Measurements from ENCODE around the gene MACF1. TPM values are rescaled to one million over a fixed set of nuclear protein-coding genes. Genes with fewer than 3 reads are reported as not detected.
A peak's percentile ranks its signal among the peaks of the same experiment; 100 is the strongest.
"Not testable (repeated sequence)": the region's sequence is repeated elsewhere in the genome, so short reads cannot be mapped to it uniquely, and the experiment has no call there.

MACF1 gene
- total RNA-seq, 1 donor from 2014 or later: 155 TPM

DNA sequence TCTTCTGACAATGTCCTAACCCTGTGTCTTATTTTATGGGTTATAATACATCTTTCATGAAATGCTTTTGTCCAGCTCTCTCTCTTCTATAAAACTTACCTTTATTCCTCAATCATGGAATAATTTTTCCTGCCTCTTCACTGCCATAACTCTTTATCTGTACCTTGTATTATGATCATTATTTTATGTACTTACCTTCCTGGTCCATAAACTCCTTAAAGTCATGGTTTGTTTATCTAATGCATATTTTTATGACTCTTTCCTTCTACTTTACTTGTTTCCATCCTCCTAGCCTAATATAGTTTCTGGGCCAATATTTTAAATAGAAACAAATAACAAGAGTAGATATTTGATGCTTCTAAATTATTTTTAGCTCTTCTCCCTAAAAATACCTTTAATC is 221.1 kb downstream of the MACF1 start:
- no peak for ATAC-seq

DNA sequence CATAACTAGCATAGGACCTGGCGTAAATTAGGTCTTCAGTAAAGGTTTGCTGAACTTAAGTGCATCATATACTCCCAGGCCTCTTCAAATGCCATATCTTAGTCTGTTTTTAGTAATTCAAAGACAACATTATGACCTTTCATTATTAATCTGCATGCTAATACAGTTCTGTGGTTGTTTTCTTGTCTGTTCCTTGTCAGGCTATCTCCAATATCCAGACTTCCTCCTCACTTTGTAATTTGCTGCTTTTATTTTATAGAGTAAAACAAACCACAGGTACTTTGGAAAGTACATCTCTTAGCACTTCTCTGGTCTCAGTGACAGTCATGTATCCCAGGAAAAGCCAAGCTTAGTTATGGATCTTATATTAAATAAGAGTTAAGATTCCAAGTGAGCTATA is 221.9 kb downstream of the MACF1 start:
- no peak for ATAC-seq

DNA sequence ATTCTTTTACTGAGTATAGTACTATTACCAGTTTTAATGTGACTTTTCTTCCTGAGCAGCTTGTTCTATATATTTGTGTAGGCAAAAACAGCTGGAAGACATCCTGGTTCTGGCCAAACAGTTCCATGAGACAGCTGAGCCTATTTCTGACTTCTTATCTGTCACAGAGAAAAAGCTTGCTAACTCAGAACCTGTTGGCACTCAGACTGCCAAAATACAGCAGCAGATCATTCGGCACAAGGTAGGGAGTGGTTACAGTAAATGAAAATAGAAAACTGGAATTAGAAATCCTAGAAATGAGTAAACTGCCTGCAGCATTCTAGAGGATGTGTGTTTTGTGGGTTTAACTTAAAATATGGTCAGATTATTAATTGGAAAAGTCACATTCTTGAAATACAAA is 222.9 kb downstream of the MACF1 start:
- no peak for ATAC-seq

DNA sequence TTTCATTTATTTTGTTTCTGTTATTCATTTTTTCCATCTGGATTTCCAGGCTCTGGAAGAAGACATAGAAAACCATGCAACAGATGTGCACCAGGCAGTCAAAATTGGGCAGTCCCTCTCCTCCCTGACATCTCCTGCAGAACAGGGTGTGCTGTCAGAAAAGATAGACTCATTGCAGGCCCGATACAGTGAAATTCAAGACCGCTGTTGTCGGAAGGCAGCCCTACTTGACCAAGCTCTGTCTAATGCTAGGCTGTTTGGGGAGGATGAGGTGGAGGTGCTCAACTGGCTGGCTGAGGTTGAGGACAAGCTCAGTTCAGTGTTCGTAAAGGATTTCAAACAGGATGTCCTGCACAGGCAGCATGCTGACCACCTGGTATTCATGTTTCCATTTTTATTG is 223.4 kb downstream of the MACF1 start:
- no peak for ATAC-seq

DNA sequence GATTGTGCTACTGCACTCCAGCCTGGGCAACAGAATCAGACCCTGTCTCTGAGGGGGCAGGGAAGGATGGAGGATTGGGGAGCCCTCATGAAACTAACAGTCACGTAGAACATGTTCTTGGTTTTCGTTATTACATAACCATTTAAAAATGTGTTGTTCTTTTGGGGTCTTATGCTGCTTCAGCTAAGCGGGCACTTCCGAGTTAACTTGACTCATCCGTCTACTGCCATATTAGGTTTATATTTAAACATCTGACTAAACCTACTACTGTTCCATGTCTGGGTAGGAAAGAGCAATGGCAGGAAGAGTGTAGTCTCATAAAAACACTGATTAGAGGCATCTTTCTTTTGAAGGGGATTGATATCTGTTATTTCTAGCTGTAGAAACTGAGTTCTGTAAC is 227.4 kb downstream of the MACF1 start:
- no peak for ATAC-seq

DNA sequence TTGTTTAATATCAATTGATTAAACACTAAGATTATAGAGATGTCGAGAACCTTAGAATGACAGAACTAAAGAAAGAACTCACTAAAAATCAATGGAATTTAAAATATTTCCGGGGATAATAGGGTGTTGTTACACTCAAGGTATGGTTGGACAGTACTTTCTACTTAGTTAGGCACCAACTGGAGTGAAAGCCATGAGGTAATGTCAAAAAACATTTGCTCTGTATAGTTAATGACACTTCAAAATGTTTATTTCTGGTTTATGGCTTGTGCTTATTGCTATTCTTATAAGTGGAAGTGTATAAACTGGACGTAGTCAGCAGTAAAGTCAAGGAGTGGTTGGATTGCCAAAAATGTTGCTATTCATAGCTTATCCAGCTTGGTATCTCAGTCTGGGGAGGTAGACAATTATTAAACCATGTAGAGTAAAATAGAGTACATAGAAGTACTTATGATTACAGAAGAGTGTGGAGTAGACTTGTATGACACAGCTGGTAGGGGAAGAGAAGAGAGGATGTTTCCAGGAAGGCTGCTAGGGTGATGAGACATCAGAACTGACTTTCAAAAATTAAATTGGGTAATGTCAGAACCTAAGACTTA is 230.4 kb downstream of the MACF1 start:
- no peak for ATAC-seq

DNA sequence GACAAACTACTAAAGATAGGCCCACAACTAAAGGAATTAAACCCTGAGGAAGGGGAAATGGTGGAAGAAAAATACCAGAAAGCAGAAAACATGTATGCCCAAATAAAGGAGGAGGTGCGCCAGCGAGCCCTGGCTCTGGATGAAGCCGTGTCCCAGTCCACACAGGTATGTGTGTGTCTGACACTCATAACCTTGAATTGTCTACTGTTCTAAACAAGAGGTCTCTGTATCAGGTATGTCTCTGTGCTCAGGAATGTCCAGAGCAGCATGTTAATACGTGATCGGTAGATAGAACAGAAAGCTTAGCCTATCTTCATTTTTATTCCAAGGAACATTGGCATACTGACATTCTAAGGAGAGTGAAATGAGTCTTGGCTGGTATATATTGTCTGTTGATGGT is 231.1 kb downstream of the MACF1 start:
- no peak for ATAC-seq

DNA sequence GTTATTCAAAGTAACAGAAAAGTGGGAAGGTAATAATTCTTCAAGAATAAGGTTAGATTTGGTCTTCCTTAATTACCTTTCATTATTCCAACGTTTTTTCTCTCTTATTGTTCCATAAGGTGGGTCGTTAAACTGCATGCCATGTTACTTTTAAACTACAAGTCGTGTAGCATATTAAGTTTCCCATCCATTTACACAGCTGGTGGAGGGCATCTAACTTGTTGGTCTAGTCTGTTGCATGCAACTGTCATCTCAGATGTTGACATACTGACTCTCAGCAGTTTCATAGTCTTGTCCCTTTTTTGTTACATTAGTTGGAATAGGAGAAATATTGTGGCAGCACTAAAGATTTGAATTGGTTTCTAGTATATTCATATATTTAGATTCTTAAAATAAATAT is 232.3 kb downstream of the MACF1 start:
- no peak for ATAC-seq

DNA sequence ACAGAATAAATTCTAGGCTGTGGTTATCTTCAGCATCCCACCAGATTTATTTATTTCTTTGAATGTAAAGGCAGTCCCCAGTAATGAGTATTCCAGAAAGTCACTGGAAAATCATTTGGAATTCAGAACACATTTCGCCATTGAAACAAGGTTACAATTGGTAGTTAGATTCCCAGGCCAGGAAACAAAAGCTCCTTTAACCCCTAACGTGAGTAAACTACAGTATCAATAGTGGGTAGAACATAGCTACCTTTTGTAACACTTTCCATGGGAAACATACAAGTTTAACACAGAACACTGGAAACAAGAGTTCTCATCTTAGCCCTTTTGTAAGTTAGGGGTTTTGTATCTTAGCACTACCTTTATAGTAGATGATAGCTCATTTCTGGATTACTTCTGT is 233.5 kb downstream of the MACF1 start:
- ATAC-seq: no peak

DNA sequence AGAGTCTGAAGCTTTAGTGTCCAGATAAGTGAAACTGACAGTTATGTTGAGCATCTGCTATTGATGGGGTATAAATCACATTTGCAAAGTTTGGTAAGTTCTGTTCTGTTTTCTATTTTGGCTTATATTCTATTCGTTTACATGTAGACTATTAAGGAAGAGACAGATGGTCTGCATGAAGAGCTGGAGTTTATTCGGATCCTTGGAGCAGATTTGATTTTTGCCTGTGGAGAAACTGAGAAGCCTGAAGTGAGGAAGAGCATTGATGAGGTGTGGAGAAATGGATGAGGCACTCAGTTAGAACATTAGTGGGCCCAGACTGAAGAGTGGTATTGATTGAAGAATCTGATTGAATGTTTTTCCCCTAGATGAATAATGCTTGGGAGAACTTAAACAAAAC is 236.4 kb downstream of the MACF1 start:
- no peak for ATAC-seq

DNA sequence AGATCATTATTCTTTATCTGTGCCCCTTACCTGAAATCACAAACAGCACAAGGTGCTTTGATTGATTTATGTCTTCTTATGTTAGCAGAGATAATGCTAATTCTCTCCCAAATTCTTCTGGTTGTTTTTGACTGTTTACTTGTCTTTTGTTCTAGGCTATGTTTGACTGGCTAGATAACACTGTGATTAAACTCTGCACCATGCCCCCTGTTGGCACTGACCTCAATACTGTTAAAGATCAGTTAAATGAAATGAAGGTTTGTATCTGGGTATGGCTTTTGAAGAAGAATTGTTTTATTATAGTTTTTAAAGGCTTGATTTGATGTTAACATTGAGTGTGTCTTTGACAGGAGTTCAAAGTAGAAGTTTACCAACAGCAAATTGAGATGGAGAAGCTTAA is 237.3 kb downstream of the MACF1 start:
- no peak for ATAC-seq

DNA sequence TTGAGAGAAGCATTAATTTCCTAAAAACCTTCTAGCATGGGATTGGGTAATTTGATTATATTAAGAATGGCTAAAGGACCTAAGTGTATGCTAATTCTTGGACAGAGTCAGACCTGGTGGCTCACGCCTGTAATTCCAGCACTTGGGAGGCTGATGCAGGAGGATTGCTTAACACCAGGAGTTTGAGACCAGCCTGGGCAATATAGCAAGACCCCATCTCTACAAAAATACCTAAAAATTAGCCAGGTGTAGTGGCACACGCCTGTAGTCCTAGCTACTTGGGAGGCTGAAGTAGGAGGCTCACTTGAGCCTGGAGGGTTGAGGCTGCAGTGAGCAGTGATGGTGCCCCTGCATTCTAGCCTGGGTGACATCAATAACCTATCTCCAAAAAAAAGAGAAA is 241.1 kb downstream of the MACF1 start:
- ATAC-seq: no peak

DNA sequence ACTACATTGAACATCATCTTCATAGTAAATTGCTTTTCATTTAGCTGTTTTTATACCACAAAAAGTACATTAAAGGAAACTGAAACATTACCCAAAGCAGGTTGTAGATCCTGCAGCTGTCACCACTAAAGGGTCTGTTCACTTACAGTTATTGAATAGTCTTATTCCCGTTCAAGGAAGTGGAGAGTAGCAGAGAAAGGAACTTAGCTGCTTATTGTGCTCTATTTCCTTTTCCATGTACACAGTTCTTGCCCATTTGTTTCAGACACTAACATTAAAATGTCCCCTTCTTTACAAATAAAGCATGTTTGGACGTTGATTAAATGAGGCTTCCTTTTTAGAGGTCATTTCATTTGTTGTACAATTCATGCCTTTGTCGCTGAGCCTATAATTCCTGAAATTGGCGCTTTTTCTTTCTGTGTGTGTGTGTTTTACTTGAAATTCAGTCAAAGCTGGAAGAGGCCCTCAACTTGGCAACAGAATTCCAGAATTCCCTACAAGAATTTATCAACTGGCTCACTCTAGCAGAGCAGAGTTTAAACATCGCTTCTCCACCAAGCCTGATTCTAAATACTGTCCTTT is 242.6 kb downstream of the MACF1 start:
- ATAC-seq: no peak

DNA sequence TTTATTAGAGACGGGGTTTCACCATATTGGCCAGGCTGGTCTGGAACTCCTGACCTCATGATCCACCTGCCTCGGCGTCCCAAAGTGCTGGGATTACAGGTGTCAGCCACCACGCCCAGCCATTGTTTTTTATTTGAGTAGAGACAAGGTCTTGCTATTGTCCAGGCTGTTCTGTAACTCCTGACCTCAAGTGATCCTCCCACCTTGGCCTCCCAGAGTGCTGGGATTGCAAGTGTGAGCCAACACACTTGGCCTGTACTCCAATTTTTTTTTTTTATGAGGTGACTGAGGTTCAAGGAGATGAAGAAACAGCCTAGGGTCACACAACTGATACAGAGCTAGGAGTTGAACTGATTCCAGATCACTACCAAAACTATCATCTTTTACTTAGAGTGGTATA is 245.5 kb downstream of the MACF1 start:
- not testable (repeated sequence) for ATAC-seq

DNA sequence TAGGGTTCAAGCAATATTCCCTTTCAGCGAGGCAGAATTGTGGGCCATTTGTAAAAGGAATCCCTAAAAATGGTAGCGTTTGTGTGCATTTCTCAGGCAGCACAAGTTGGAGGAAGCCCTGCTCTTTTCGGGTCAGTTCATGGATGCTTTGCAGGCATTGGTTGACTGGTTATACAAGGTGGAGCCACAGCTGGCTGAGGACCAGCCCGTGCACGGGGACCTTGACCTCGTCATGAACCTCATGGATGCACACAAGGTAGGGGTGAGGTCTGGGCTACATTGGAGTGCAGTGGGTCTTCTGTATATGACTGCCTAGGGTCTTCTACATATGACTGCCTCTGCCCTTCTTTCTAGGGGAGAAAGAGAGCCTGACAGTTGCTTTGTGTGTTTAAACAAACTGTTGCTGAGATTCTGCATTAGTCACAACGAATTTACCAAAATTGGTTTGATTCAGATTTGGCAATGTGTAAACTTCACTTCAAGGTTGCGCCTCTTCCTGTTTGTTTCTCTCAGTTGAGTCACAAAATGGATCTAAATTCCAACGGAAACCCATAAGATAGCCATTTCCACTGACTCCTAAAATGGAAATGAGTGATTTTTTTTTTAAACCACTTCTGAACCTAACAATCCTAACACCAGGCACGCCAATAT is 246.6 kb downstream of the MACF1 start:
- no peak for ATAC-seq

DNA sequence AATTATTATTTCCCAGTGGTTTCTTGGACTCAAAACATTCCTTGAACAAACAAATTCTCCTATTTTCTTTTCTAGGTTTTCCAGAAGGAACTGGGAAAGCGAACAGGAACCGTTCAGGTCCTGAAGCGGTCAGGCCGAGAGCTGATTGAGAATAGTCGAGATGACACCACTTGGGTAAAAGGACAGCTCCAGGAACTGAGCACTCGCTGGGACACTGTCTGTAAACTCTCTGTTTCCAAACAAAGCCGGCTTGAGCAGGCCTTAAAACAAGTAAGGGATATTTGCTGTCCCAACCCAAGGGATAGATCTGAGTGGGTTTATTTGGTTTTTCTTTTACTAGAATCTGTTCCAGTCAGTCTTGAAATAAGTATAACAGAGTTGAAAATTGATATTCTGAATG is 247.6 kb downstream of the MACF1 start:
- no peak for ATAC-seq

DNA sequence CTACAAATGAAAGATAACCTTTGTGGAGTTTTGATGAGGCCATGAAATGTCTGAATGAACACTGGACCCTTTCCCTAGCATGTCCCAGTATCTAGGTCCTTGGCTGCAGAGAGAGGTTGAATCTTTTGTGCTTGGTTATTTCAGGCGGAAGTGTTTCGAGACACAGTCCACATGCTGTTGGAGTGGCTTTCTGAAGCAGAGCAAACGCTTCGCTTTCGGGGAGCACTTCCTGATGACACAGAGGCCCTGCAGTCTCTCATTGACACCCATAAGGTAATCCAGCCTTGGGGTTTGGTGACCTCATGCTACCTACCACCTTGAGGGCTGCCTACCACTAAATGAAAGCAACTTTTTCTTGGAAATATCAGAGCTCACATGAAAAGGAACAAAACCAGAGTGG is 248.0 kb downstream of the MACF1 start:
- no peak for ATAC-seq

DNA sequence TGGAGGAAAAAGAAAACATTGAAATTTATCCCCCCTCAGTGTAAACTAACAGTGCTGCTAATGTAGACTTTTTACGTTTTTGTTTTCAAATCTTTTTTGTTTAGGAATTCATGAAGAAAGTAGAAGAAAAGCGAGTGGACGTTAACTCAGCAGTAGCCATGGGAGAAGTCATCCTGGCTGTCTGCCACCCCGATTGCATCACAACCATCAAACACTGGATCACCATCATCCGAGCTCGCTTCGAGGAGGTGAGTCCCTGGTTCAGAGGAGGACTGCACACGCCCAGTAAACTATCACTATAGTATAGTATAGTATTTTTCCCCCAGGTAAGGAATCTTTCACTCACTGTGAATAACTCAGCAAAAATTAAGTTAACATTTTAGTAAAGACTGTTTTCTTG is 249.1 kb downstream of the MACF1 start:
- ATAC-seq: peak; percentile 45

DNA sequence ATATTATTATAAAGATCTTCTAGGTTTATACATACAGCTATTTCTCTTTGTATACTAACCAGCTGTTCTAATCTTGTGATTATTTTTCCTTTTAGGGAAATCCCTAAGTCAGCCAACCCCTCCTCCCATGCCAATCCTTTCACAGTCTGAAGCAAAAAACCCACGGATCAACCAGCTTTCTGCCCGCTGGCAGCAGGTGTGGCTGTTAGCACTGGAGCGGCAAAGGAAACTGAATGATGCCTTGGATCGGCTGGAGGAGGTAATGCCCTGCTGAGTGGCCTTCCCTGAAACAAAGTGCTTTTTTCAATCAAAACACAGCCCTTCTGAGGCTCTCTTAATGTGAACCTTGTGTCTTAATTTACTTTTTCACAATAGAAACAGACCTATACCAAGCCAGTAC is 254.5 kb downstream of the MACF1 start:
- no peak for ATAC-seq

DNA sequence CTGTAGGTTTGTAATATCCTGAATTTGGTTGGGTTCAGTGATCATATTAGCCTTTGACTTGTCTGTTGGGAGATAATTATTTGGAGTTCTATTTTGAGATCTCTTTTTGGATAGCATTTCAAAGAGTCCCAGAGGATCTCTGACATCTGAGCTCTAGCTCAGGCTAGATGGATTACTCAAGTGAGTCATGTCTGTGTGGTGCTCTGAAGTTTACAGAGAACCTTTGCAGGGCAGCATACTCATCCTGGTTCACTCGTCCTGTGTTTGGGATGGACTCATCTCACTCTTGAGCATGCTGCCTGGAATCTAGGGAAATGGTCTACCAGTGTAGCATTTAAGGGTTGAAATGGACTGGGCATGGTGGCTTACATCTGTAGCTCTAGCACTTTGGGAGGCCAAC is 257.6 kb downstream of the MACF1 start:
- ATAC-seq: no peak

DNA sequence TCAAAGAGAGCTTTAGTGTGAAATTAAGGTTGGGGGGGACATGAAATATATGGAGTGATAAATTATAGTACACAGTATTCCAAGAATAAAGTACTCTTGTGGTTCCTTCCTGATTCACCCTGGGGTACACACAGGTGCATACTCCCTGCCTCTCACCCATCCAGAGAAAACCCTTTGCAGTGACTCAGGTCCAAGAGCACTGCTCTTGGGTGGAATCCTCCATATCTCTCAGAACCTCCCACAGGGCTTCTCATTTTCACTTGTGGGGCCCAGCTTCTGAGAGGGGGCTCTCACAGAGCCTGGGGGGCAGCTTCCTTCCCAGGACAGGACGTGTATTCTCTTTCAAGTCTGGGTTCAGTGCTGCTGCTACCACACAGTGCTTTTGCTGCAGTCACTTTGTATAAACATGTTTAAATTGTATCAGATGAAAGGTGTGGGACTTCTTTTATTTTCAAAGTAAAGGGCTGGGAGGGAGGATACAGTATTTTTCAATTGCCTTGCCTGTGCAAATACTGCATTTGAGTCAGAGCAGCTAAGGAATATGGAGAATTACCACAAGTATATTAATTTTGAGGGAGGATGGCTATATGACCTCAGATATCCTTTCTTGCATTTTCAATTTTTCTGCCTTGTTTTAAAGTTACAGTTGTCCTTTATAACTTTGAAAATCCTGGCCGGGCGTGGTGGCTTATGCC is 262.1 kb downstream of the MACF1 start:
- ATAC-seq: no peak

DNA sequence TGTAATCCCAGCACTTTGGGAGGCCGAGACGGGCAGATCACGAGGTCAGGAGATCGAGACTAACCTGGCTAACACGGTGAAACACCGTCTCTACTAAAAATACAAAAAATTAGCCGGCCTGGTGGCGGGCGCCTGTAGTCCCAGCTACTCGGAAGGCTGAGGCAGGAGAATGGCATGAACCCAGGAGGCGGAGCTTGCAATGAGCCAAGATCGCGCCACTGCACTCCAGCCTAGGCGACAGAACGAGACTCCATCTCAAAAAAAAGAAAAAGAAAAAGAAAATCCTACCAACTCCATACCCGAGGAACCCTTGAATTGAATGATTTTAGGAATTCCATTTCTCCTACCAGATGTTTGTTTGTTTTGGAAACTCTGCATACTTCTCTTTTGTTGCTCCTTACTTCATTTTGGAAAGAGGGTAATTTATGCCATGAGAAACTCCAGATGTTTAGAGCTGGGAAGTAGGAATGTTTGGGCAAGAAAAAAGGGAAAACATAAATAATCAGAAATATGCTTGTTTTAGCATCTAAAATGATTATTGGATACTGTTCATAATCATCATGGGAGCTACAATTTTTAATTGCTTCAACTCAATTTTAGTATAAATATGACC is 262.7 kb downstream of the MACF1 start:
- not testable (repeated sequence) for ATAC-seq

DNA sequence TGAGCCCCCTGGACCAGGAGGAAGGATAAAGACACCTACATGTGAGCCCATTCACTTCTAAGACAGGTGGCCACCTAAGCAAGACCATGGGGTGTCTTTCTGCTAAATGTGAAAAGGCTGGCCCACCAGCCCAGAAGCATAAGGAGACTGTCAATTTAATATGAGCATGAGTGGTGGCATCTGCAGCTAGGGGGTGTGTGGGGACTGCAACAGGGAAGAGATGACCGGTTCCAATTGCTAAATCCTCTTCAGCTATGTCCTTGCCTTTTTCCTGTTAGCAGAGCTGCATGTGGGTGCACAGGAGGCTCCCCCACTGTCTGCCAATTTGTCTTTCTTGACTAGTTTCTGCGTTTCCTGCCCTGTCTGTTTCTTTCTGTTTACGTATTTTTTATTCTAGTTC is 264.7 kb downstream of the MACF1 start:
- ATAC-seq: no peak

DNA sequence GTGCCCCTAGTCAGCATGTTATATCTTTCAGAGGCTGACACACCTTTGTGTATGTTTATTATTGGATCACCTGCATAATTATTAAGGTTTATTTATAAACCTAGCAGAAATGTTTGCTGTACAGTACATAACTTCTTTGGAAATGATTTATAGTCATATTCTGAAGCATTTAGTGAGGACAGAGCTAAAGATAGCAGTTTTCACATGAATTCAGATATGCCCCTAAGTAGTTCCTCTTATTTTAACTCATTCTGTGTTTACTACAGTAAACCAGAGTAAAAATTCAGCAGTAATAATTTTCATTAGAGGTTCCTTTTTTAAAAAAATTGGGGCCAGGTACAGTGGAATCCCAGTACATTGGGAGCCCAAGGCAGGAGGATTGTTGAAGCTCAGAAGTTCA is 265.5 kb downstream of the MACF1 start:
- ATAC-seq: no peak

Measured in esophagus mucosa (tissue), 1 donor.